ENCODE data around the gene FHIT.
A peak's percentile ranks its signal among the peaks of the same experiment; 100 is the strongest.

Gene FHIT

GRCh38 chr3:60953351-60953750, 297.9 kb downstream of the FHIT start:
- no peak overlapping the region for H3K4me3 ChIP-seq (replicated peaks in 1 of 2; ENCODE audit: low read depth in 2 of 2, low read length in 2 of 2)
- DNase-seq (ENCODE audit: low read depth in 2 of 2), result peak; percentile 15 to 29
- no peak for TF ChIP-seq CTCF (IDR thresholded peaks at IDR 0.05; ENCODE audit: low read depth, low read length)

DNA sequence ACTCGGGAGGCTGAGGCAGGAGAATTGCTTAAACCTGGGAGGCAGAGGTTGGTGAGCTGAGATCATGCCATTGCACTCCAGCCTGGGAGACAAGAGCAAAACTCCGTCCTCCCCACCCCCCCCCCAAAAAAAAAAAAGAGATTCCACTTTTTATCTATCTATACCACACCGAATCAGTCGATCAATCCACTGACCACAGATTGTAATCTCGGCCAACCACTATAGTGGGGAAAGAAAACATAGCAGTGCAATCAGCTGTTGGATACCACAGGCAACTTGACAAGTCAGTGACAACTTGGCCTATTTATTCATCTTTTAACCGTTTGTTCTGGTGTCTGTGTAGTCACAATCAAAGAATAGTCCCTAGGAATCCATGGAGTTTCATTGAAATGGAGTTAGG, 299.2 kb downstream of the FHIT start:
- DNase-seq (ENCODE audit: low read depth in 2 of 2), result no peak
- H3K4me3 ChIP-seq (replicated peaks in 1 of 2; ENCODE audit: low read depth in 2 of 2, low read length in 2 of 2), result no peak overlapping the region
- no peak for TF ChIP-seq CTCF (IDR thresholded peaks at IDR 0.05; ENCODE audit: low read depth, low read length)

- no peak overlapping the region for H3K4me3 ChIP-seq (replicated peaks in 1 of 2; ENCODE audit: low read depth in 2 of 2, low read length in 2 of 2)
- no peak for DNase-seq (ENCODE audit: low read depth in 2 of 2)
- TF ChIP-seq CTCF (IDR thresholded peaks at IDR 0.05; ENCODE audit: low read depth, low read length), result no peak
Observed at GRCh38 chr3:60949146-60949545, 302.1 kb downstream of the FHIT start.

DNA sequence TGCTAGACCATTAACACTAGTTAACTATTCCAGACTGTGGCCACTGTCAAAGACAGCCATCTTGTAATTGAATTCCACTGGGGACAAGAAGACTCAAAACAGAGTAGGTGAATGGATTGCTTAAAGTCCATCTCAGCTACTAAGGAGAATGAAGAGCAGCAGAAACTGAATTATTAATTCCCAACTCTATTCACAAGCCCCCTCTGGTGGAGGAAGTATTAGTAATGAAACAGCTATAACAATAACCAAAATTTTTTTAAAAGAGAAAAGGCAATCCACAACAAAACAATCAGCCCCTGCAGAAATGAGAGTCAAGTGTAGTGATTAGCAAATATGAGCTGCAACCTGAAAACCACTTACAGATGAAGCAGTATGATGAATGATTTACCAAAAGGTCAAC, 302.8 kb downstream of the FHIT start:
- no peak overlapping the region for H3K4me3 ChIP-seq (replicated peaks in 1 of 2; ENCODE audit: low read depth in 2 of 2, low read length in 2 of 2)
- peak; percentile 14 to 39 for DNase-seq (ENCODE audit: low read depth in 2 of 2)
- peak; percentile 13 for TF ChIP-seq CTCF (IDR thresholded peaks at IDR 0.05; ENCODE audit: low read depth, low read length)

- TF ChIP-seq CTCF (IDR thresholded peaks at IDR 0.05; ENCODE audit: low read depth, low read length), result no peak
- H3K4me3 ChIP-seq (replicated peaks in 1 of 2; ENCODE audit: low read depth in 2 of 2, low read length in 2 of 2), result no peak overlapping the region
- peak; percentile 11 to 81 for DNase-seq (ENCODE audit: low read depth in 2 of 2)
Observed at GRCh38 chr3:60935709-60936108, 315.5 kb downstream of the FHIT start.

- no peak for TF ChIP-seq CTCF (IDR thresholded peaks at IDR 0.05; ENCODE audit: low read depth, low read length)
Observed at GRCh38 chr3:60933824-60934223, 317.4 kb downstream of the FHIT start.

DNA sequence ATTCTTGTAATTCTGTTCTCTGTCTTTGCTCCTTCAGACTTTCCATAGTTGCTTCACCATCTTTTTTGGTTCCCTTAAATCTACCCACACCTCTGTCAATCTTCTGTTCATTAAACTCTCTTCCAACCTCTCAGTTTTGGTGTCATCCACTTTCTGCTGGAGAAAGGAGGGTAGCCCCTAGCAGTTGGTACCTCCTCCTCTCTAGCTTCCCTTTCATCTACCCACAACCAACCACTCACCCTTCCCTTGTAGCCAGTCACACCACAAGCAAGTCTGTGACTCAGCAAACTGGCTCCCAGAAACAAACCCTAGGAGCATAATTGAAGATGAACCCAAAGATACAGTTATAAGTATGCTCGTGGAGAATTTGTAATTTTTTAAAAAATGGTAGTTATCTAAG, 318.6 kb downstream of the FHIT start:
- TF ChIP-seq CTCF (IDR thresholded peaks at IDR 0.05; ENCODE audit: low read depth, low read length), result no peak
- no peak overlapping the region for H3K4me3 ChIP-seq (replicated peaks in 1 of 2; ENCODE audit: low read depth in 2 of 2, low read length in 2 of 2)
- DNase-seq (ENCODE audit: low read depth in 2 of 2), result peak in 1 of 2 donors; percentile 20

More at GRCh38 chr3:60933824-60934223, 317.4 kb downstream of the FHIT start:
- no peak for DNase-seq (ENCODE audit: low read depth in 2 of 2)
- H3K4me3 ChIP-seq (replicated peaks in 1 of 2; ENCODE audit: low read depth in 2 of 2, low read length in 2 of 2), result no peak overlapping the region

All from cardiac fibroblast (primary cell).